Activated CD8-positive, alpha-beta T cell treated with anti-CD3 and anti-CD28 coated beads for 36 hours (primary cell): ENCODE data around the gene CLDN1. TPM values are rescaled to one million over a fixed set of nuclear protein-coding genes. Genes with fewer than 3 reads are reported as not detected.

Experiments
- ATAC-seq: fragments of 200-7000 bp; cut with Tn5 transposase; one replicate; pipeline ENCODE4 v1.10.0; 2021; ENCODE audit warnings: mild to moderate bottlenecking, moderate library complexity
- CTCF ChIA-PET: fragments of 350-600 bp; sonication (Branson Sonifier 250); formaldehyde crosslinking; loops from one replicate; lab custom pipeline; 2021; ENCODE audit warnings: antibody characterized with exemption; lab: Charles Lee
- POLR2A ChIA-PET: fragments of 350-600 bp; sonication (Branson Sonifier 250); formaldehyde crosslinking; loops from one replicate; lab custom pipeline; 2021; ENCODE audit warnings: antibody characterized with exemption; lab: Charles Lee
- DNase-seq: peaks from one replicate; pipeline ENCODE4 v3.0.0-alpha.2; 2020
- H3K27ac Mint-ChIP-seq: one replicate; pipeline ENCODE4 v1.8.0; 2021; ENCODE audit warnings: mild to moderate bottlenecking, mixed read lengths
- H3K27me3 Mint-ChIP-seq: one replicate; pipeline ENCODE4 v1.8.0; 2021; ENCODE audit warnings: mixed read lengths
- H3K36me3 Mint-ChIP-seq: one replicate; pipeline ENCODE4 v1.8.0; 2021; ENCODE audit warnings: low read depth, mixed read lengths
- H3K4me1 Mint-ChIP-seq: one replicate; pipeline ENCODE4 v1.8.0; 2021; ENCODE audit warnings: low read depth, mixed read lengths
- H3K4me3 Mint-ChIP-seq: one replicate; pipeline ENCODE4 v1.8.0; 2021; ENCODE audit warnings: mild to moderate bottlenecking, moderate library complexity, mixed read lengths
- H3K9me3 Mint-ChIP-seq: one replicate; pipeline ENCODE4 v1.8.0; 2021; ENCODE audit warnings: mixed read lengths
- CTCF ChIP-seq: fragments of 200-600 bp; IDR thresholded peaks from one replicate; pipeline ENCODE4 v1.8.0; 2022; ENCODE audit warnings: antibody characterized with exemption, mild to moderate bottlenecking
- intact Hi-C: fragments of 100-400 bp; cut with micrococcal nuclease; formaldehyde crosslinking; loops from one replicate; pipeline ENCODE4 v1.10.0; 2022
- total RNA-seq, 2 experiments: library from RNA; stranded (reverse); gene quantifications; one replicate each; pipeline ENCODE4 v1.2.3, GENCODE V29; 2021

CLDN1 gene
- total RNA-seq, 2 experiments from 2014 or later = 0.58 to 0.77 TPM

- H3K27me3 Mint-ChIP-seq = peaks cover 41% of the 10 kb centered on the region
- intact Hi-C loops = loop anchor here (10.0 kb wide), 1 partner anchor 362 kb away; no protein-coding TSS in a partner anchor
- H3K4me3 Mint-ChIP-seq = no peak overlapping the region
- no peak overlapping the region for H3K27ac Mint-ChIP-seq
- H3K4me1 Mint-ChIP-seq = peaks cover 10% of the 10 kb centered on the region
- POLR2A ChIA-PET = no interaction called here
- TF ChIP-seq CTCF = no peak
- CTCF ChIA-PET = interaction anchor here (1.6 kb wide), 1 partner anchor 12 kb away, joined by 3 read pairs; no protein-coding TSS in a partner anchor
- no peak for ATAC-seq
- H3K36me3 Mint-ChIP-seq = no peaks in the 10 kb centered on the region
- no peak for DNase-seq
- H3K9me3 Mint-ChIP-seq = no peaks in the 10 kb centered on the region
These were observed 4.1 kb upstream of the CLDN1 start for GRCh38 chr3:190326361-190326760.

GRCh38 chr3:190325923-190326322 is 3.7 kb upstream of the CLDN1 start:
- DNase-seq = no peak
- CTCF ChIA-PET = interaction anchor here (1.4 kb wide), 1 partner anchor 101 kb away, joined by 5 read pairs; no protein-coding TSS in a partner anchor
- Mint-ChIP-seq H3K9me3 (no peaks in the 10 kb centered on the region), H3K4me3 (no peak overlapping the region), H3K36me3 (no peaks in the 10 kb centered on the region), H3K27me3 (peaks cover 44% of the 10 kb centered on the region), H3K27ac (no peak overlapping the region), H3K4me1 (peaks cover 10% of the 10 kb centered on the region)
- ATAC-seq = no peak
- POLR2A ChIA-PET = no interaction called here
- TF ChIP-seq CTCF = no peak
- intact Hi-C loops = loop anchor here (10.0 kb wide), 1 partner anchor 361 kb away; no protein-coding TSS in a partner anchor

GRCh38 chr3:190323246-190323626 is 990 bp upstream of the CLDN1 start:
- DNase-seq = no peak
- H3K36me3 Mint-ChIP-seq = no peaks in the 10 kb centered on the region
- CTCF ChIA-PET = interaction anchor here (0.6 to 4.0 kb wide), 23 partner anchors 11 to 361 kb away, joined by 3 to 36 read pairs (median 7); no protein-coding TSS in a partner anchor
- H3K27me3 Mint-ChIP-seq = peaks cover 38% of the 10 kb centered on the region
- H3K27ac Mint-ChIP-seq = no peak overlapping the region
- H3K4me3 Mint-ChIP-seq = peak overlapping the region; percentile 49
- no peak for ATAC-seq
- POLR2A ChIA-PET = no interaction called here
- intact Hi-C loops = loop anchor here (5.0 to 10.0 kb wide), 2 partner anchors 96 to 358 kb away; no protein-coding TSS in a partner anchor
- no peaks in the 10 kb centered on the region for H3K9me3 Mint-ChIP-seq
- peaks cover 27% of the 10 kb centered on the region for H3K4me1 Mint-ChIP-seq
- no peak for TF ChIP-seq CTCF

- peak overlapping the region; percentile 49 for H3K4me3 Mint-ChIP-seq
- peaks cover 37% of the 10 kb centered on the region for H3K27me3 Mint-ChIP-seq
- no peak for ATAC-seq
- intact Hi-C loops = loop anchor here (5.0 to 10.0 kb wide), 2 partner anchors 95 to 358 kb away; no protein-coding TSS in a partner anchor
- POLR2A ChIA-PET = no interaction called here
- no peak overlapping the region for H3K27ac Mint-ChIP-seq
- H3K4me1 Mint-ChIP-seq = peaks cover 28% of the 10 kb centered on the region
- CTCF ChIA-PET = interaction anchor here (0.6 to 4.0 kb wide), 44 partner anchors 10 to 560 kb away, joined by 3 to 36 read pairs (median 4); no protein-coding TSS in a partner anchor
- no peaks in the 10 kb centered on the region for H3K36me3 Mint-ChIP-seq
- no peaks in the 10 kb centered on the region for H3K9me3 Mint-ChIP-seq
- no peak for DNase-seq
- peak; percentile 10 for TF ChIP-seq CTCF
These were observed 479 bp upstream of the CLDN1 start for GRCh38 chr3:190322604-190323245.
